Adrenal gland (tissue), 5 donors: ENCODE results near the gene DROSHA.

ENCODE experiments used
- CTCF ChIP-seq, 6 experiments: fragments of 450-650 bp in 4 of 6; fragments of 200-600 bp in 2 of 6; sonication (generic) in 1 of 6; IDR thresholded peaks; 1 replicate in 5 of 6; 2 replicates in 1 of 6; pipeline versions ENCODE4 v1.5.1 to v1.8.0; 2016 to 2021; ENCODE audit warnings: antibody characterized with exemption in 6 of 6, mild to moderate bottlenecking in 2 of 6, moderate library complexity in 1 of 6
- POLR2A ChIP-seq, 2 donors: fragments of 450-650 bp; IDR thresholded peaks; one replicate each; pipeline ENCODE4 v1.6.1; 2017; ENCODE audit warnings: antibody characterized with exemption in 2 of 2, mild to moderate bottlenecking in 2 of 2, moderate library complexity in 1 of 2
- donor health status: DM: no; HTN: no; CAD: no.

GRCh38 chr5:31471916-31472315, 60.0 kb downstream of the DROSHA start:
- TF ChIP-seq CTCF (IDR thresholded peaks at IDR 0.05): no peak
- TF ChIP-seq POLR2A (IDR thresholded peaks at IDR 0.05): no peak
